SU-DHL-6 (cell line): ENCODE data around the gene ARHGEF17.

Experiments used
- H2AFZ ChIP-seq: fragments of 200-600 bp; sonication (generic); 2 replicates; pipeline ENCODE4 v1.6.1; 2014; ENCODE audit warnings: low read depth, mild to moderate bottlenecking, moderate library complexity, mixed read lengths, antibody characterized with exemption, low read length; ENCODE audit not compliant: severe bottlenecking
- H3F3A ChIP-seq: fragments of 200-600 bp; shearing (Covaris generic); 2 replicates; pipeline ENCODE4 v1.6.0; 2016; ENCODE audit warnings: antibody characterized with exemption, mild to moderate bottlenecking; ENCODE audit not compliant: insufficient read depth
- H3K27ac ChIP-seq: fragments of 200-600 bp; sonication (generic); 2 replicates; pipeline ENCODE4 v1.5.1; 2016; ENCODE audit warnings: low read depth, mild to moderate bottlenecking, low read length, moderate library complexity, mixed read lengths
- H3K27me3 ChIP-seq: fragments of 200-600 bp; sonication (generic), shearing (Covaris generic); 2 replicates; pipeline ENCODE4 v1.6.0; 2014; ENCODE audit warnings: mild to moderate bottlenecking, low read length
- H3K36me3 ChIP-seq: fragments of 200-600 bp; sonication (generic); 2 replicates; pipeline ENCODE4 v1.6.1; 2014; ENCODE audit warnings: mild to moderate bottlenecking, low read length, mixed read lengths
- H3K4me2 ChIP-seq: fragments of 300-600, 200-600 bp; shearing (Covaris generic), sonication (generic); 2 replicates; pipeline ENCODE4 v1.6.0; 2014; ENCODE audit warnings: low read length, low read depth, mild to moderate bottlenecking; ENCODE audit not compliant: poor library complexity, severe bottlenecking
- H3K4me3 ChIP-seq: fragments of 200-600 bp; sonication (generic); 2 replicates; pipeline ENCODE4 v1.5.1; 2014; ENCODE audit warnings: antibody characterized with exemption, low read length, mild to moderate bottlenecking, mixed read lengths; ENCODE audit not compliant: insufficient read depth, poor library complexity, severe bottlenecking
- H3K79me2 ChIP-seq: fragments of 200-600 bp; sonication (generic); 2 replicates; pipeline ENCODE4 v1.6.1; 2014; ENCODE audit warnings: mild to moderate bottlenecking, low read length, moderate library complexity; ENCODE audit not compliant: insufficient read depth
- H3K9ac ChIP-seq: fragments of 200-600 bp; sonication (generic); 2 replicates; pipeline ENCODE4 v1.7.0; 2014; ENCODE audit warnings: mild to moderate bottlenecking, low read length
- H3K9me2 ChIP-seq: fragments of 200-600 bp; sonication (generic); replicated peaks from 2 replicates; pipeline ENCODE4 v1.6.1; 2014; ENCODE audit warnings: low read length; ENCODE audit not compliant: insufficient read depth
- H3K9me3 ChIP-seq: fragments of 200-600 bp; sonication (generic); 2 replicates; pipeline ENCODE4 v1.6.1; 2014; ENCODE audit warnings: low read length, mixed read lengths; ENCODE audit not compliant: insufficient read depth
- H4K20me1 ChIP-seq: fragments of 200-600 bp; sonication (generic); 2 replicates; pipeline ENCODE4 v1.6.1; 2014; ENCODE audit warnings: low read depth, mild to moderate bottlenecking, antibody characterized with exemption, low read length, moderate library complexity, mixed read lengths
- CTCF ChIP-seq: fragments of 200-600 bp; sonication (generic); IDR thresholded peaks from one replicate; pipeline ENCODE4 v1.5.1; 2017; ENCODE audit warnings: antibody characterized with exemption, mild to moderate bottlenecking, low read length, moderate library complexity; ENCODE audit not compliant: insufficient read depth, poor library complexity, severe bottlenecking
- EZH2phosphoT487 ChIP-seq: fragments of 200-600 bp; sonication (generic), shearing (Covaris generic); conservative IDR thresholded peaks from 2 replicates; pipeline ENCODE4 v1.6.1; 2018; ENCODE audit warnings: mild to moderate bottlenecking, antibody characterized with exemption, low read length, moderate library complexity, mixed read lengths

ARHGEF17 gene

GRCh38 chr11:73288873-73289707, 19.0 kb upstream of the ARHGEF17 start:
- H3K27ac ChIP-seq, result no peak overlapping the region
- no peak overlapping the region for H2AFZ ChIP-seq
- no peak overlapping the region for H3K4me3 ChIP-seq
- H3K27me3 ChIP-seq, result no peaks in the 10 kb centered on the region
- no peaks in the 10 kb centered on the region for H3F3A ChIP-seq
- no peaks in the 10 kb centered on the region for H3K9me2 ChIP-seq
- H3K9me3 ChIP-seq, result no peaks in the 10 kb centered on the region
- TF ChIP-seq CTCF (peak; percentile 89), EZH2phosphoT487 (no peak)
- H3K9ac ChIP-seq, result no peak overlapping the region
- no peaks in the 10 kb centered on the region for H3K36me3 ChIP-seq
- H3K79me2 ChIP-seq, result no peaks in the 10 kb centered on the region
- no peak overlapping the region for H3K4me2 ChIP-seq
- H4K20me1 ChIP-seq, result no peaks in the 10 kb centered on the region

- Histone ChIP-seq H3K36me3 (no peaks in the 10 kb centered on the region), H3K9ac (no peak overlapping the region), H4K20me1 (no peaks in the 10 kb centered on the region), H3K4me2 (no peak overlapping the region), H3K27ac (no peak overlapping the region), H3K9me2 (no peaks in the 10 kb centered on the region), H3F3A (no peaks in the 10 kb centered on the region), H3K79me2 (no peaks in the 10 kb centered on the region), H3K27me3 (no peaks in the 10 kb centered on the region), H3K4me3 (no peak overlapping the region), H3K9me3 (no peaks in the 10 kb centered on the region), H2AFZ (no peak overlapping the region)
- TF ChIP-seq EZH2phosphoT487, result no peak
- TF ChIP-seq CTCF, result no peak
Measured at GRCh38 chr11:73290536-73290935, 17.5 kb upstream of the ARHGEF17 start.

- Histone ChIP-seq H3F3A (no peaks in the 10 kb centered on the region), H3K4me2 (no peak overlapping the region), H3K9me2 (no peaks in the 10 kb centered on the region), H2AFZ (no peak overlapping the region), H3K36me3 (no peaks in the 10 kb centered on the region), H3K9me3 (no peaks in the 10 kb centered on the region), H3K79me2 (no peaks in the 10 kb centered on the region), H3K27me3 (no peaks in the 10 kb centered on the region), H3K4me3 (no peak overlapping the region), H4K20me1 (no peaks in the 10 kb centered on the region), H3K27ac (no peak overlapping the region), H3K9ac (no peak overlapping the region)
- TF ChIP-seq EZH2phosphoT487 (no peak), CTCF (no peak)
Measured at GRCh38 chr11:73291196-73291595, 16.9 kb upstream of the ARHGEF17 start.
